Liver (tissue), 9 donors: ENCODE measurements around the gene HDLBP. TPM values are rescaled to one million over a fixed set of nuclear protein-coding genes. Genes with fewer than 3 reads are reported as not detected.

ENCODE experiments used
- DNase-seq: peaks from one replicate; pipeline ENCODE4 v3.0.0-alpha.2; 2017; ENCODE audit warnings: low spot score
- H3K27ac ChIP-seq, 2 donors: one replicate each; pipeline ENCODE4 v1.7.0; 2013; ENCODE audit warnings: inconsistent platforms in 2 of 2, low read length in 2 of 2, control low read depth in 1 of 2, low read depth in 1 of 2, mild to moderate bottlenecking in 1 of 2
- H3K27me3 ChIP-seq, 4 donors: one replicate each; pipeline versions ENCODE4 v1.6.1 to v1.7.0; 2013; ENCODE audit warnings: low read length in 3 of 4, inconsistent platforms in 1 of 4, mild to moderate bottlenecking in 1 of 4, moderate library complexity in 1 of 4; ENCODE audit not compliant: control insufficient read depth in 4 of 4, insufficient read depth in 4 of 4
- H3K36me3 ChIP-seq, 4 donors: one replicate each; pipeline versions ENCODE4 v1.6.1 to v1.7.0; 2013; ENCODE audit warnings: low read length in 3 of 4, mild to moderate bottlenecking in 3 of 4, low read depth in 1 of 4, moderate library complexity in 1 of 4; ENCODE audit not compliant: control insufficient read depth in 4 of 4, insufficient read depth in 3 of 4
- H3K4me1 ChIP-seq, 4 donors: one replicate each; pipeline versions ENCODE4 v1.6.1 to v1.7.0; 2013; ENCODE audit warnings: low read length in 3 of 4, mild to moderate bottlenecking in 3 of 4, moderate library complexity in 1 of 4; ENCODE audit not compliant: control insufficient read depth in 4 of 4, insufficient read depth in 4 of 4
- H3K4me3 ChIP-seq, 3 donors: one replicate each; pipeline versions ENCODE4 v1.6.1 to v1.7.0; 2013; ENCODE audit warnings: low read length in 3 of 3, control low read depth in 1 of 3, low read depth in 1 of 3, mild to moderate bottlenecking in 1 of 3
- H3K9ac ChIP-seq, 2 donors: one replicate each; pipeline ENCODE4 v1.7.0; 2013; ENCODE audit warnings: low read length in 2 of 2, mild to moderate bottlenecking in 2 of 2, moderate library complexity in 2 of 2, control low read depth in 1 of 2, low read depth in 1 of 2
- H3K9me3 ChIP-seq, 4 donors: one replicate each; pipeline versions ENCODE4 v1.6.1 to v1.7.0; 2013; ENCODE audit warnings: low read length in 3 of 4; ENCODE audit not compliant: control insufficient read depth in 4 of 4
- EGR1 ChIP-seq, 2 donors: IDR thresholded peaks; 2 replicates each; pipeline ENCODE4 v1.6.1; 2016 to 2018; ENCODE audit warnings: antibody characterized with exemption in 2 of 2, low read depth in 2 of 2
- FOXA2 ChIP-seq: IDR thresholded peaks from 2 replicates; pipeline ENCODE4 v1.6.1; 2016; ENCODE audit warnings: antibody characterized with exemption
- GABPA ChIP-seq, 2 donors: IDR thresholded peaks in 1 of 2; conservative IDR thresholded peaks in 1 of 2; 2 replicates each; pipeline ENCODE4 v1.6.1; 2016; ENCODE audit warnings: antibody characterized with exemption in 2 of 2, mild to moderate bottlenecking in 1 of 2, moderate library complexity in 1 of 2
- HNF4A ChIP-seq, 2 donors: conservative IDR thresholded peaks; 2 replicates each; pipeline ENCODE4 v1.6.1; 2016; ENCODE audit warnings: antibody characterized with exemption in 2 of 2, mild to moderate bottlenecking in 2 of 2
- HNF4G ChIP-seq: IDR thresholded peaks from 2 replicates; pipeline ENCODE4 v1.6.1; 2016; ENCODE audit warnings: antibody characterized with exemption
- JUND ChIP-seq, 2 donors: IDR thresholded peaks; 2 replicates each; pipeline ENCODE4 v1.6.1; 2016; ENCODE audit warnings: antibody characterized with exemption in 2 of 2
- MAX ChIP-seq: IDR thresholded peaks from 2 replicates; pipeline ENCODE4 v1.6.1; 2016; ENCODE audit warnings: antibody characterized with exemption
- RXRA ChIP-seq, 2 donors: IDR thresholded peaks; 2 replicates each; pipeline ENCODE4 v1.6.1; 2017 to 2018; ENCODE audit warnings: antibody characterized with exemption in 2 of 2, mild to moderate bottlenecking in 1 of 2
- SP1 ChIP-seq: IDR thresholded peaks from 2 replicates; pipeline ENCODE4 v1.6.1; 2018; ENCODE audit warnings: antibody characterized with exemption, mild to moderate bottlenecking
- TAF1 ChIP-seq: conservative IDR thresholded peaks from 2 replicates; pipeline ENCODE4 v1.6.1; 2016; ENCODE audit warnings: antibody characterized with exemption, mild to moderate bottlenecking
- YY1 ChIP-seq: IDR thresholded peaks from 2 replicates; pipeline ENCODE4 v1.6.1; 2016; ENCODE audit warnings: antibody characterized with exemption, mild to moderate bottlenecking
- ZBTB33 ChIP-seq: IDR thresholded peaks from 2 replicates; pipeline ENCODE4 v1.6.1; 2016; ENCODE audit warnings: antibody characterized with exemption
- WGBS: extraction: QIAGEN DNeasy Blood & Tissue Kit; methylation state at CpG from one replicate; pipeline ENCODE4 v1.1.7; 2013; 5-methylcytosine and 5-hydroxymethylcytosine counted together
- polyA plus RNA-seq, 2 donors: library from polyadenylated mRNA; stranded (reverse) in 1 of 2; unstranded in 1 of 2; fragments of 200-250 nt in 1 of 2; fragments of >200 nt in 1 of 2; fragmentation: Nextera tagmentation in 1 of 2; extraction: Ambion mirVana in 1 of 2; gene quantifications; one replicate each; pipeline versions ENCODE4 v1.2.1 to v1.2.3, GENCODE V29; 2013 to 2015
- total RNA-seq, 2 donors: library from RNA; depleted of rRNA; stranded (reverse); fragments of >200 nt; gene quantifications; one replicate each; pipeline ENCODE4 v1.2.3, GENCODE V29; 2014
- TF ChIP-seq, protein P1 (sequence below): IDR thresholded peaks from 2 replicates; pipeline ENCODE4 v1.6.1; 2016; ENCODE audit warnings: antibody characterized with exemption, mild to moderate bottlenecking
- donor health status: healthy.
- donor health status: healthy.
- donor health status: healthy.
- donor health status: healthy.
- donor health status: healthy.

Gene HDLBP
- total and polyA plus RNA-seq, 4 donors, result 219 to 580 (median 258) TPM

DNA sequence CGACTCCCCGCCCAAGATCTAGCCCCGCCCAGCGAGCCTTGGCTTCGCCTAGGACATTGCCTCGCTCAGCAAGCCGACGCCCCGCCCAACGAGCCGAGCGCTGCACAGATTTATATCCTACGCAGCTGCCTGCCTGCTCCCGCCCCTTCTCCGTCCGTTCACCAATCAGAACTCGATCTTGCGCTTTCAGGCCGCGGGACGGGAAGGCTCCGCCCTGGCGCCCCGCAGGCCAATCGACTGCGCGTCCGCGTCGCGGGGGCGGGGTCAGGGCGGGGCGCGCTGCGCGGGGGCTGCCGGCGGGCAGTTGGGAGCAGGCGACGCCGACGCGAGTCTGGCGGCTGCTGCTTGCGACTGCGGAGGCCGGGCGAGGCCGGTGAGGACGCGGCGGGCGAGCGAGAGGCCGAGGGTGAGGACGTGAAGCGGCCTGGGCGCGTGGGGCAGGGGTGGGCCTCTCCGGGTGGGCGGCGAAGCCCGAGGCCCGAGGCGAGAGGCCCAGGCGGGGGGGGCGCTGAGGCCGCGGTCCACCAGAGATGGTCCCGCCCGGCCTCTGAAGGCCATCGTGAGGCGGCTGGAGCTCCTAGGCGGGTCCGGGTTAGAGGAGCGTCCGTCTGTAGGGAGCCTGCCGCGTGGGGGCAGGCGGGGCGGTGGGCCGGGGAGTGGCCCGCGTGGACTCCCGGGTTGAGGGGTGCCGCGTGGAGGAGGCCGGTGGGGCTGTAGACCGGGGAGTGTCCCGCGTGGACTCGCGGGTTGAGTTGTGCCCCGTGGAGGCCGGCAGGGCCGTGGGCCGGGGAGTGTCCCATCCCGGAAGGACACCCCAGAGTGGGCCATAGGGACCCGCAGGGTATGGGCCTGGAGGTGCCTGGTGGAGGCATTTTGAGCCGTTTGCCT lies 40.8 kb upstream of the HDLBP start, which contains the start of gene FARP2:
TSS of gene FARP2 (plus strand) at position 303 of the 888 bp plus-strand sequence. CDS start 16,823 bp downstream, outside the sequence.
- WGBS, result under 1% methylated on average over 101 of the region's 101 CpGs
- TF ChIP-seq HNF4A (conservative IDR thresholded peaks at IDR 0.05), result no peak
- TF ChIP-seq JUND (IDR thresholded peaks at IDR 0.05), result no peak
- TF ChIP-seq, protein P1, sequence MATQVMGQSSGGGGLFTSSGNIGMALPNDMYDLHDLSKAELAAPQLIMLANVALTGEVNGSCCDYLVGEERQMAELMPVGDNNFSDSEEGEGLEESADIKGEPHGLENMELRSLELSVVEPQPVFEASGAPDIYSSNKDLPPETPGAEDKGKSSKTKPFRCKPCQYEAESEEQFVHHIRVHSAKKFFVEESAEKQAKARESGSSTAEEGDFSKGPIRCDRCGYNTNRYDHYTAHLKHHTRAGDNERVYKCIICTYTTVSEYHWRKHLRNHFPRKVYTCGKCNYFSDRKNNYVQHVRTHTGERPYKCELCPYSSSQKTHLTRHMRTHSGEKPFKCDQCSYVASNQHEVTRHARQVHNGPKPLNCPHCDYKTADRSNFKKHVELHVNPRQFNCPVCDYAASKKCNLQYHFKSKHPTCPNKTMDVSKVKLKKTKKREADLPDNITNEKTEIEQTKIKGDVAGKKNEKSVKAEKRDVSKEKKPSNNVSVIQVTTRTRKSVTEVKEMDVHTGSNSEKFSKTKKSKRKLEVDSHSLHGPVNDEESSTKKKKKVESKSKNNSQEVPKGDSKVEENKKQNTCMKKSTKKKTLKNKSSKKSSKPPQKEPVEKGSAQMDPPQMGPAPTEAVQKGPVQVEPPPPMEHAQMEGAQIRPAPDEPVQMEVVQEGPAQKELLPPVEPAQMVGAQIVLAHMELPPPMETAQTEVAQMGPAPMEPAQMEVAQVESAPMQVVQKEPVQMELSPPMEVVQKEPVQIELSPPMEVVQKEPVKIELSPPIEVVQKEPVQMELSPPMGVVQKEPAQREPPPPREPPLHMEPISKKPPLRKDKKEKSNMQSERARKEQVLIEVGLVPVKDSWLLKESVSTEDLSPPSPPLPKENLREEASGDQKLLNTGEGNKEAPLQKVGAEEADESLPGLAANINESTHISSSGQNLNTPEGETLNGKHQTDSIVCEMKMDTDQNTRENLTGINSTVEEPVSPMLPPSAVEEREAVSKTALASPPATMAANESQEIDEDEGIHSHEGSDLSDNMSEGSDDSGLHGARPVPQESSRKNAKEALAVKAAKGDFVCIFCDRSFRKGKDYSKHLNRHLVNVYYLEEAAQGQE, result no peak
- TF ChIP-seq GABPA (IDR thresholded peaks at IDR 0.05 in 1 of 2, conservative IDR thresholded peaks at IDR 0.05 in 1 of 2), result no peak
- no peak for TF ChIP-seq ZBTB33
- no peak for TF ChIP-seq RXRA (IDR thresholded peaks at IDR 0.05)
- TF ChIP-seq HNF4G, result no peak
- TF ChIP-seq EGR1 (IDR thresholded peaks at IDR 0.05; ENCODE audit: low read depth in 2 of 2), result peak in 1 of 2 donors; percentile 45
- TF ChIP-seq YY1, result peak; percentile 10
- peak; percentile 73 for TF ChIP-seq SP1
- no peak for TF ChIP-seq TAF1
- peak within 1 kb of the TSS; percentile 76 to 80 for H3K27ac ChIP-seq
- no peaks in the 10 kb centered on the region for H3K27me3 ChIP-seq
- H3K4me3 ChIP-seq, result peak within 1 kb of the TSS; percentile 78 to 91 (median 84)
- peaks cover 3 to 7% (median 4%) of the 10 kb centered on the region in 4 donors for H3K36me3 ChIP-seq
- peaks cover 8 to 63% (median 53%) of the 10 kb centered on the region in 4 donors for H3K4me1 ChIP-seq
- peak within 1 kb of the TSS; percentile 56 to 87 for H3K9ac ChIP-seq
- DNase-seq, result peak; percentile 97
- H3K9me3 ChIP-seq, result no peaks in the 10 kb centered on the region

GRCh38 chr2:241354668-241355658 lies 39.5 kb upstream of the HDLBP start:
- Histone ChIP-seq H3K4me3 (no peak overlapping the region), H3K9me3 (no peaks in the 10 kb centered on the region), H3K27me3 (no peaks in the 10 kb centered on the region), H3K36me3 (peaks cover 3 to 12% (median 8%) of the 10 kb centered on the region in 4 donors), H3K9ac (no peak overlapping the region), H3K4me1 (peaks cover 9 to 66% (median 60%) of the 10 kb centered on the region in 4 donors), H3K27ac (peak overlapping the region; percentile 25 to 60)
- WGBS, result 22% methylated on average over 40 of the region's 40 CpGs
- TF ChIP-seq FOXA2 (no peak), SP1 (peak; percentile 54), RXRA (IDR thresholded peaks at IDR 0.05) (peak; percentile 24 to 35), MAX (no peak)
- TF ChIP-seq, protein P1, result peak; percentile 26
- DNase-seq, result peak; percentile 74
